A549 (cell line): ENCODE results near the gene HLA-DMA. TPM values are rescaled to one million over a fixed set of nuclear protein-coding genes. Genes with fewer than 3 reads are reported as not detected.
A peak's percentile ranks its signal among the peaks of the same experiment; 100 is the strongest.

Experiments
- ATAC-seq, 2 experiments: fragments of 200-7000 bp in 1 of 2; fragments of >200 bp in 1 of 2; cut with Nextera tagmentation in 1 of 2; cut with Tn5 transposase in 1 of 2; 3 replicates each; pipeline versions ENCODE4 v1.8.0 to v1.9.1; 2018 to 2020; ENCODE audit warnings: mild to moderate bottlenecking in 1 of 2, moderate library complexity in 1 of 2
- CTCF ChIA-PET: fragments of 300-600 bp; sonication (Branson Sonifier 250); formaldehyde crosslinking; extraction: SDS; loops from one replicate; lab custom pipeline; 2021; ENCODE audit warnings: antibody characterized with exemption, inconsistent platforms; lab: Yijun Ruan, JAX
- POLR2A ChIA-PET: fragments of 350-600 bp; formaldehyde crosslinking; extraction: SDS; loops from one replicate; lab custom pipeline; 2021; ENCODE audit warnings: antibody characterized with exemption, inconsistent platforms; lab: Yijun Ruan, JAX
- DNase-seq, 2 experiments: peaks; one replicate each; pipeline versions ENCODE4 v3.0.0 to v3.0.0-alpha.2; 2011 to 2016; ENCODE audit warnings: low read depth in 1 of 2, low spot score in 1 of 2
- FAIRE-seq: peaks from 2 replicates; lab custom pipeline; 2011; peaks lifted over from hg19 to GRCh38; lab: Jason Lieb, UNC
- H3K27ac ChIP-seq, 2 experiments: fragments of >200 bp; sonication (Bioruptor Twin); formaldehyde crosslinking; 3 replicates each; pipeline ENCODE4 v1.5.1; 2016 to 2017
- H3K4me1 ChIP-seq: fragments of >200 bp; sonication (Bioruptor Twin); formaldehyde crosslinking; 3 replicates; pipeline ENCODE4 v1.6.1; 2016
- H3K4me2 ChIP-seq: fragments of >200 bp; sonication (Bioruptor Twin); formaldehyde crosslinking; 3 replicates; pipeline ENCODE4 v1.6.1; 2016
- H3K4me3 ChIP-seq: fragments of >200 bp; sonication (Bioruptor Twin); formaldehyde crosslinking; 3 replicates; pipeline ENCODE4 v1.5.1; 2016
- H3K9me3 ChIP-seq: fragments of >200 bp; sonication (Bioruptor Twin); formaldehyde crosslinking; 3 replicates; pipeline ENCODE4 v1.6.1; 2016
- ATOH8 ChIP-seq: fragments of 250-450 bp; sonication (Bioruptor Pico); IDR thresholded peaks from 2 replicates; pipeline ENCODE4 v1.5.0; 2020; ENCODE audit warnings: low read depth, mild to moderate bottlenecking, moderate library complexity
- CEBPB ChIP-seq, 2 experiments: fragments of >200 bp in 1 of 2; sonication (Bioruptor Twin) in 1 of 2; formaldehyde crosslinking in 1 of 2; IDR thresholded peaks; 2 replicates each; pipeline ENCODE4 v1.6.1; 2012 to 2016
- CTCF ChIP-seq: fragments of >200 bp; sonication (Bioruptor Twin); formaldehyde crosslinking; IDR thresholded peaks from 3 replicates; pipeline ENCODE4 v1.5.1; 2016
- ESRRA ChIP-seq: fragments of 150-350 bp; IDR thresholded peaks from 2 replicates; pipeline ENCODE4 v1.6.1; 2014; ENCODE audit warnings: mild to moderate bottlenecking, low read length, borderline replicate concordance
- FOXS1 ChIP-seq: fragments of 250-450 bp; sonication (Bioruptor Pico); IDR thresholded peaks from 2 replicates; pipeline ENCODE4 v1.5.0; 2020; ENCODE audit warnings: mild to moderate bottlenecking, moderate library complexity
- HES2 ChIP-seq: fragments of >200 bp; sonication (Bioruptor Twin); formaldehyde crosslinking; IDR thresholded peaks from 2 replicates; pipeline ENCODE4 v1.6.1; 2016
- HOXB5 ChIP-seq: fragments of 250-450 bp; sonication (Bioruptor Pico); IDR thresholded peaks from 2 replicates; pipeline ENCODE4 v1.5.0; 2020; ENCODE audit warnings: mild to moderate bottlenecking, moderate library complexity
- JUNB ChIP-seq: fragments of >200 bp; sonication (Bioruptor Twin); formaldehyde crosslinking; IDR thresholded peaks from 2 replicates; pipeline ENCODE4 v1.6.1; 2016
- KDM1A ChIP-seq: fragments of 200-600 bp; sonication (generic); IDR thresholded peaks from 2 replicates; pipeline ENCODE4 v1.6.1; 2016; ENCODE audit warnings: low read depth, mild to moderate bottlenecking
- NPAS2 ChIP-seq: fragments of 250-450 bp; sonication (Bioruptor Pico); IDR thresholded peaks from 2 replicates; pipeline ENCODE4 v1.8.0; 2022; ENCODE audit warnings: mild to moderate bottlenecking, moderate library complexity, borderline replicate concordance
- POLR2A ChIP-seq: IDR thresholded peaks from 2 replicates; pipeline ENCODE4 v1.6.1; 2012; ENCODE audit warnings: mild to moderate bottlenecking, low read length
- RAD21 ChIP-seq, 2 experiments: fragments of >200 bp in 1 of 2; sonication (Bioruptor Twin) in 1 of 2; formaldehyde crosslinking in 1 of 2; IDR thresholded peaks in 1 of 2; conservative IDR thresholded peaks in 1 of 2; 2 replicates in 1 of 2; 3 replicates in 1 of 2; pipeline ENCODE4 v1.6.1; 2012 to 2018; ENCODE audit warnings: inconsistent platforms in 1 of 2
- RCOR1 ChIP-seq: fragments of 150-350 bp; IDR thresholded peaks from 2 replicates; pipeline ENCODE4 v1.6.1; 2014; ENCODE audit warnings: antibody characterized with exemption, low read length, low read depth
- REST ChIP-seq: fragments of 200-600 bp; sonication (generic); IDR thresholded peaks from 2 replicates; pipeline ENCODE4 v1.6.1; 2016; ENCODE audit warnings: antibody characterized with exemption, mild to moderate bottlenecking, moderate library complexity
- RFX5 ChIP-seq: fragments of 450-650 bp; IDR thresholded peaks from 2 replicates; pipeline ENCODE4 v1.7.1; 2014; ENCODE audit warnings: antibody characterized with exemption, mild to moderate bottlenecking, moderate library complexity
- RNF2 ChIP-seq: fragments of 200-600 bp; sonication (generic); IDR thresholded peaks from 2 replicates; pipeline ENCODE4 v1.6.1; 2016; ENCODE audit warnings: low read depth, mild to moderate bottlenecking, antibody characterized with exemption, moderate library complexity, borderline replicate concordance
- SMC3 ChIP-seq: fragments of >200 bp; sonication (Bioruptor Twin); formaldehyde crosslinking; IDR thresholded peaks from 3 replicates; pipeline ENCODE4 v1.6.1; 2018; ENCODE audit warnings: inconsistent platforms
- TFCP2L1 ChIP-seq: fragments of 250-450 bp; sonication (Bioruptor Pico); IDR thresholded peaks from 2 replicates; pipeline ENCODE4 v1.5.0; 2021; ENCODE audit warnings: mild to moderate bottlenecking
- WGBS: methylation state at CpG from one replicate; pipeline ENCODE4 v1.1.6; 2017; ENCODE audit errors: missing lambda C conversion rate; 5-methylcytosine and 5-hydroxymethylcytosine counted together
- polyA plus RNA-seq, 4 experiments: library from polyadenylated mRNA; depleted of rRNA in 3 of 4; stranded (reverse); fragments of >200 nt; fragmentation: RNase III in 1 of 4; extraction: RNeasy Plus Mini Kit Qiagen cat#74134 plus additional on column Dnase treatment in 1 of 4; gene quantifications; 2 replicates in 3 of 4; 3 replicates in 1 of 4; pipeline ENCODE4 v1.2.3, GENCODE V29; 2011 to 2017

Gene HLA-DMA
- polyA plus RNA-seq, 2 of the 4 experiments (the other 2 are of a cell fraction): 2.5 to 5.6 TPM

GRCh38 chr6:32950010-32950409 is 2.9 kb downstream of the HLA-DMA start (continued):
- no peak for TF ChIP-seq RNF2

- no peak for DNase-seq
- no peak for FAIRE-seq
- POLR2A ChIA-PET: no interaction called here
- Histone ChIP-seq H3K4me3 (no peak overlapping the region), H3K9me3 (peaks cover 4% of the 10 kb centered on the region; the same call in 1 of the 3 replicates), H3K4me2 (no peak overlapping the region), H3K4me1 (peaks cover 5% of the 10 kb centered on the region; the same call in 1 of the 3 replicates), H3K27ac (no peak overlapping the region)
- no peak for TF ChIP-seq SMC3
- TF ChIP-seq TFCP2L1 (CRISPR knock-in tag): no peak
- no peak for TF ChIP-seq RNF2
- TF ChIP-seq RCOR1: no peak
- TF ChIP-seq ATOH8 (CRISPR knock-in tag): no peak
- no peak for TF ChIP-seq FOXS1 (CRISPR knock-in tag)
- no peak for TF ChIP-seq HOXB5
- TF ChIP-seq RFX5: no peak
- no peak for TF ChIP-seq CEBPB (IDR thresholded peaks at IDR 0.05)
- TF ChIP-seq ESRRA: no peak
- no peak for TF ChIP-seq HES2
- TF ChIP-seq POLR2A: no peak
- no peak for TF ChIP-seq JUNB
- TF ChIP-seq NPAS2 (CRISPR knock-in tag): no peak
- no peak for TF ChIP-seq REST
- TF ChIP-seq KDM1A: no peak
- ATAC-seq: no peak
- 80% methylated on average over 4 of the region's 9 CpGs for WGBS
- CTCF ChIA-PET: interaction anchor here (2.2 to 5.2 kb wide), 3 partner anchors 18 to 63 kb away, joined by 11 to 35 read pairs (median 25); partner anchors contain the start of gene BRD2
Measured at GRCh38 chr6:32949113-32949512, 3.8 kb downstream of the HLA-DMA start.

GRCh38 chr6:32947552-32948465 is 5.1 kb downstream of the HLA-DMA start:
- Histone ChIP-seq H3K4me1 (peaks cover 4% of the 10 kb centered on the region; the same call in 1 of the 3 replicates), H3K27ac (no peak overlapping the region), H3K4me2 (no peak overlapping the region), H3K4me3 (no peak overlapping the region), H3K9me3 (peaks cover 4% of the 10 kb centered on the region; the same call in 1 of the 3 replicates)
- POLR2A ChIA-PET: interaction anchor here (0.5 kb wide), 1 partner anchor 21 kb away, joined by 4 read pairs; the partner anchor contains the start of gene BRD2
- no peak for TF ChIP-seq HOXB5
- 0 out of 2 replicates have a peak, but pooled peaks have one; percentile 22 for TF ChIP-seq RFX5
- TF ChIP-seq SMC3: peak; percentile 90
- TF ChIP-seq CTCF: peak; percentile 78
- no peak for TF ChIP-seq REST
- peak; percentile 91 to 94 for TF ChIP-seq RAD21 (conservative IDR thresholded peaks at IDR 0.05 in 1 of 2, IDR thresholded peaks at IDR 0.05 in 1 of 2)
- no peak for FAIRE-seq
- ATAC-seq: peak; percentile 92 to 95
- peak in 1 of 2 experiments; percentile 75 for DNase-seq
- CTCF ChIA-PET: interaction anchor here (0.7 to 2.6 kb wide), 26 partner anchors 8 to 527 kb away, joined by 3 to 32 read pairs (median 3); partner anchors contain the start of genes BRD2 and TAP2
- WGBS: 57% methylated on average over 11 of the region's 11 CpGs
